Ovary (tissue), 3 donors: ENCODE results near the gene SAMD9L.

ENCODE experiments used
- CTCF ChIP-seq, 3 donors: fragments of 450-650 bp in 2 of 3; fragments of 200-600 bp in 1 of 3; IDR thresholded peaks; one replicate each; pipeline versions ENCODE4 v1.5.1 to v1.8.0; 2016 to 2022; ENCODE audit warnings: antibody characterized with exemption in 3 of 3, mild to moderate bottlenecking in 1 of 3
- EP300 ChIP-seq: sonication (generic); formaldehyde crosslinking; IDR thresholded peaks from one replicate; pipeline ENCODE4 v1.6.1; 2017; ENCODE audit warnings: antibody characterized with exemption
- POLR2A ChIP-seq: fragments of 450-650 bp; IDR thresholded peaks from one replicate; pipeline ENCODE4 v1.6.1; 2017; ENCODE audit warnings: antibody characterized with exemption, mild to moderate bottlenecking, moderate library complexity
- donor health status: DM: no; HTN: no; CAD: no.

- TF ChIP-seq CTCF (IDR thresholded peaks at IDR 0.05) = no peak
- no peak for TF ChIP-seq POLR2A
- no peak for TF ChIP-seq EP300
Observed at GRCh38 chr7:93188870-93189634, 40.9 kb upstream of the SAMD9L start.
